Astrocyte of the spinal cord (primary cell): ENCODE results near the gene FSHR.

ENCODE experiments used
- DNase-seq: peaks from one replicate; pipeline ENCODE4 v3.0.0; 2011; ENCODE audit warnings: low read depth, low spot score
- H3K4me3 ChIP-seq: 2 replicates; pipeline ENCODE4 v1.5.1; 2011; ENCODE audit warnings: low read depth, mild to moderate bottlenecking, low read length, moderate library complexity
- in situ Hi-C: cut with HindIII; loops from 2 replicates; pipeline ENCODE4 v1.10.0; 2017; ENCODE audit warnings: low sequenced_read_pairs
- TF ChIP-seq, protein P1 (sequence below): IDR thresholded peaks from 2 replicates; pipeline ENCODE4 v1.5.1; 2012; ENCODE audit warnings: low read depth, mild to moderate bottlenecking, low read length, inconsistent platforms

Gene FSHR

DNA sequence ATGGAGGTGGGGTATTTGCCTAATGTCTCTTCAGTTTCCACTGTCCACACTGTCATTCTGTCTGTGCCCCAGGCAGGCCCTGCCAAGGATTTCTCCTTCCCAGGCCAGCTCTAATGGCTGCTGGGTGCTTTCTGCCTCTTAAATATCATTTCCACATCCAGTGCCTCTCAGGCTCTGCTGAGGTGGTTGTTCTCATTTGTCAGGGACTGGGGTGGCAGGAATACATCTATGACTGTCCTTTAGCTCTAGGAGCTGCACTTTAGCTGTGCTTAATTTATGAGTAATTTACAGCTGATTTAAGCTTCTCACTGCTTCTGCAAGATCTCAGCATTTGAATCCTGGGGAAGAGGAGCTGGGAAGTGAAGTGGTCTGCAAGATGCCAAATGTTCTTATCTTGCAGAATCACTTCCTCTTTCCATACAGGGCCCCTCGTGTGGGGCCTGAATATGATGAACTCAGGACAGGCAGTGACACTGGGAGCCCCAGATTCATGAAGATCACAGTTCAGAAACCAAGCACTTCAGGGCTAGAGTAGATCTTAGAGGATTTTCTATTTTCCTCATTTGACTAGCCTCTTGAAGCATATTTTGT lies 150.2 kb downstream of the FSHR start:
- in situ Hi-C loops, result no loop called here
- TF ChIP-seq, protein P1, sequence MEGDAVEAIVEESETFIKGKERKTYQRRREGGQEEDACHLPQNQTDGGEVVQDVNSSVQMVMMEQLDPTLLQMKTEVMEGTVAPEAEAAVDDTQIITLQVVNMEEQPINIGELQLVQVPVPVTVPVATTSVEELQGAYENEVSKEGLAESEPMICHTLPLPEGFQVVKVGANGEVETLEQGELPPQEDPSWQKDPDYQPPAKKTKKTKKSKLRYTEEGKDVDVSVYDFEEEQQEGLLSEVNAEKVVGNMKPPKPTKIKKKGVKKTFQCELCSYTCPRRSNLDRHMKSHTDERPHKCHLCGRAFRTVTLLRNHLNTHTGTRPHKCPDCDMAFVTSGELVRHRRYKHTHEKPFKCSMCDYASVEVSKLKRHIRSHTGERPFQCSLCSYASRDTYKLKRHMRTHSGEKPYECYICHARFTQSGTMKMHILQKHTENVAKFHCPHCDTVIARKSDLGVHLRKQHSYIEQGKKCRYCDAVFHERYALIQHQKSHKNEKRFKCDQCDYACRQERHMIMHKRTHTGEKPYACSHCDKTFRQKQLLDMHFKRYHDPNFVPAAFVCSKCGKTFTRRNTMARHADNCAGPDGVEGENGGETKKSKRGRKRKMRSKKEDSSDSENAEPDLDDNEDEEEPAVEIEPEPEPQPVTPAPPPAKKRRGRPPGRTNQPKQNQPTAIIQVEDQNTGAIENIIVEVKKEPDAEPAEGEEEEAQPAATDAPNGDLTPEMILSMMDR, result no peak
- no peak overlapping the region for H3K4me3 ChIP-seq

DNA sequence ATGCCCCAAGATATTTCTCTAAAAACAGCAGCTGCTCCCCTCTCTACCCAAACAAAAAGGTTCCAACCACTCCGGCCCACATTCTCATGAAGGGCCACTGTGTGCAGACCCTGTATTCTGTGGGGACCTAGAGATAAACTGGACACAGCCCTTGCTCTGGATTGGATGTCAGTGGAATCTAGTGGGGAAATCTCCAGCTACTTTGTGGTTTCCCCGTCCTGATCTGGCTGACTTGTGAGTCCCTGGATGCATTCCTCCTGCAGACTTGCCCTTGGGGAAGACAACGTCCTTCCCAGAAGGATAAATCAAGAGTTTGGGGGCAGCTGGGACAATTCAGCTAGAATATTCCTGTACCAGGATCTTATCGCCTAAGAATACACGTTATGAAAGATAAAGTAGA lies 151.1 kb downstream of the FSHR start:
- DNase-seq, result peak; percentile 5
- TF ChIP-seq, protein P1, result no peak
- in situ Hi-C loops, result no loop called here
- H3K4me3 ChIP-seq, result no peak overlapping the region

More for the DNA sequence above, 150.2 kb downstream of the FSHR start:
- DNase-seq, result no peak

DNA sequence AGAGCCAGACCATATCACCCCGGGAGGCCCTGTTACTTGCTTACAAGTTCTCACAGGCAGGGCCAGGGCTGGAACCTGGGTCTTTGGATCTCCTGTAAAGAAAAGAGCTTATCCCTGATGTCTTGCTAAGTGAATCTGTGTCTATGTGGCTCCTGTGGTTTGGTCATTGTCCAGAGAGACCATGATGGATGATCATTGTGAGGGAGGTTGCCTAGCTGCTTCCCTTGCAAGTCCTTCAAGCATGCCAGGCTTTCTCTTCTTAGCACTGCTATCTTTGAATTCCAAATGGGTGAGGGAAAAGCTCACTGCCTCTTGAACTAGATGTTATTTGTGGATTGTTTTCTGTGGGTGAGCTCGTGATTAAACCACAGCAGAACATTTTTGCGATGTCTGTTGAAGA lies 151.6 kb downstream of the FSHR start:
- peak; percentile 69 for DNase-seq
- in situ Hi-C loops, result no loop called here
- H3K4me3 ChIP-seq, result no peak overlapping the region
- TF ChIP-seq, protein P1, result no peak

DNA sequence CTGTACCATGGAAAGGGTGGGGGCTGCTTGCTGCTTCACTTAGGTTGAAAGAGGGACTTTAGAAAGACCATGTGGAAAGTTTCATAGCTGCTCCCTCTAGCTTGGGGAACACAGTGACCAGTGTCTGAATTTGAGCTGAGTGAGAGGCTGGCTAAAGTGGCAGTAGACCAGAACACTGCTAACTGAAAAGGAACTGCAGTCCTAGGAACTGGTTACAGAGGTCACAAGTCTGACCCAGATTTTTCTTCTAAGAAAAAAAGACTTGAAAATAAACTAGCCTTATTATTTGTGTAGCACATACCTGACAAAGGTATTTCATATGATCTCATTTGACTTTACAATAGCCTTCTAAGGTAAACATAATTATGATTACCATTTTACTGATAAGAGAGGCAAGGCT lies 153.6 kb downstream of the FSHR start:
- H3K4me3 ChIP-seq, result no peak overlapping the region
- TF ChIP-seq, protein P1, result no peak
- in situ Hi-C loops, result no loop called here
- DNase-seq, result no peak

DNA sequence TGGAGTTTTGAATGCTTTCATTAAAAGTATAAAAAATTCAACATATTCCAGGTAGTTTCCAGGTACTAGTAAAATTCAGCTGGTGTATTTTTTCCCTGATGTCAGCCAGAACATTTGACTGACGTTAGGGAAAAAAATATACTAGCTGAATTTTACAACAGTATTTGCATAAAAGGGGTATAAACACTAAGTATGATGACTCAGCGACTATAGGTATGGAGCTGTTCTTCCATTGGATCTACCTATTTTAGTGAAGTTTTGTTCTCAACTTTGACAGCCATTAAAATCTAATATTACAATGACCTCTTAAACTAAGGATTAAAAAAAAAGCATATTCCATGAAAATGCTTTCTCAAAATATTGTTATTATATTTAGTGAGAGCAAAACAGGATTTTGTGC lies 155.9 kb downstream of the FSHR start:
- TF ChIP-seq, protein P1, result no peak
- in situ Hi-C loops, result no loop called here
- no peak for DNase-seq
- no peak overlapping the region for H3K4me3 ChIP-seq

DNA sequence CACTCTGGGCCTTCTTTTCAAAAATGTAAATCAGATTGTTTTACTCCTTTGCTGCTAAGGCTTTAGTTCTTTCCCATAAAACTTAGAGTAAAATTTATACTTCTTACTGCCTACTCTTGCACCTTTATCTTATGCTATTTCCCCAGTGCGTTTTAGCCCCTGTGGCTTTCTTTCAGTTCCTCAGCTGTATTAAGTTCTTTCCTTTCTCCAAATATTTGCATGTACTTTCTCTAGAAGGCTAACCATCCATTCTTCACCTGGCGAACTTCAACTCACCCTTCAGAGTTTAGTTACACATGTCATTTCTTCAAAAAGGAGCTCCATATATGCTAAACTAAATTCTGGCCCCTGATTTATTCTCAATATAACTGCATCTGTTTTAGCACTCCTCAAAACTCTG lies 160.7 kb downstream of the FSHR start:
- in situ Hi-C loops, result no loop called here
- no peak for DNase-seq
- TF ChIP-seq, protein P1, result no peak
- H3K4me3 ChIP-seq, result no peak overlapping the region
